HepG2 (cell line): ENCODE results near the gene GJD4. TPM values are rescaled to one million over a fixed set of nuclear protein-coding genes. Genes with fewer than 3 reads are reported as not detected.

Experiments
- ATAC-seq: fragments of 200-7000 bp; cut with Tn5 transposase; 3 replicates; pipeline ENCODE4 v1.9.1; 2020; ENCODE audit warnings: mild to moderate bottlenecking, moderate library complexity
- BruUV-seq: library from RNA; stranded (reverse); fragments of 400-500 nt; replicated peaks from 2 replicates; lab custom pipeline; 2021; lab: Mats Ljungman, UMichigan
- CTCF ChIA-PET: fragments of 300-600 bp; formaldehyde crosslinking; extraction: SDS; loops from one replicate; lab custom pipeline; 2021; ENCODE audit warnings: low total read pairs, inconsistent platforms, low intra/inter-chr PET ratio; lab: Yijun Ruan, JAX
- POLR2A ChIA-PET: fragments of 350-600 bp; sonication (Branson Sonifier 250); formaldehyde crosslinking; loops from one replicate; lab custom pipeline; 2020; ENCODE audit warnings: antibody characterized with exemption, inconsistent platforms; lab: Yijun Ruan, JAX
- DNase-seq: peaks from one replicate; pipeline ENCODE4 v3.0.0-alpha.2; 2015; ENCODE audit warnings: low spot score
- FAIRE-seq: peaks from 3 replicates; lab custom pipeline; 2011; peaks lifted over from hg19 to GRCh38; lab: Jason Lieb, UNC
- H2AFZ ChIP-seq: one replicate; pipeline ENCODE4 v1.6.1; 2011; ENCODE audit warnings: low read length, inconsistent platforms
- H3K27ac ChIP-seq: fragments of 300-600 bp; 3 replicates; pipeline ENCODE4 v1.8.0; 2011; ENCODE audit warnings: mixed run types, mild to moderate bottlenecking, mixed read lengths, low read length, inconsistent platforms; ENCODE audit not compliant: insufficient read depth; ENCODE audit errors: extremely low read length
- H3K27me3 ChIP-seq, 2 experiments: fragments of 200-600 bp in 1 of 2; 2 replicates in 1 of 2; 3 replicates in 1 of 2; pipeline versions ENCODE4 v1.6.0 to v1.8.0; 2011; ENCODE audit warnings: low read length in 2 of 2, mild to moderate bottlenecking in 2 of 2, moderate library complexity in 2 of 2, inconsistent platforms in 1 of 2; ENCODE audit not compliant: insufficient read depth in 2 of 2, control insufficient read depth in 1 of 2
- H3K36me3 ChIP-seq, 2 experiments: fragments of 200-600 bp in 1 of 2; replicated peaks in 1 of 2; 2 replicates in 1 of 2; 3 replicates in 1 of 2; pipeline versions ENCODE4 v1.5.1 to v1.8.0; 2011; ENCODE audit warnings: low read length in 2 of 2, inconsistent platforms in 1 of 2; ENCODE audit not compliant: insufficient read depth in 2 of 2, control insufficient read depth in 1 of 2
- H3K4me1 ChIP-seq: 2 replicates; pipeline ENCODE4 v1.5.1; 2012; ENCODE audit warnings: low read length, inconsistent platforms; ENCODE audit not compliant: insufficient read depth
- H3K4me2 ChIP-seq: 2 replicates; pipeline ENCODE4 v1.6.0; 2011; ENCODE audit warnings: low read depth, low read length, inconsistent platforms
- H3K4me3 ChIP-seq, 3 experiments: fragments of 200-600 bp in 1 of 3; sonication (generic), shearing (Covaris generic) in 1 of 3; replicated peaks in 1 of 3; 2 replicates each; pipeline ENCODE4 v1.5.1; 2011 to 2016; ENCODE audit warnings: low read length in 3 of 3, inconsistent platforms in 2 of 3, low read depth in 2 of 3, mild to moderate bottlenecking in 2 of 3, control low read depth in 1 of 3, mixed read lengths in 1 of 3; ENCODE audit not compliant: insufficient read depth in 1 of 3
- H3K79me2 ChIP-seq: one replicate; pipeline ENCODE4 v1.6.1; 2011; ENCODE audit warnings: low read length, inconsistent platforms; ENCODE audit not compliant: insufficient read depth
- H3K9ac ChIP-seq: 2 replicates; pipeline ENCODE4 v1.6.0; 2011; ENCODE audit warnings: mild to moderate bottlenecking, low read depth, low read length, inconsistent platforms; ENCODE audit not compliant: insufficient read depth
- H3K9me3 ChIP-seq: 2 replicates; pipeline ENCODE4 v1.5.1; 2012; ENCODE audit warnings: mild to moderate bottlenecking, low read length
- H4K20me1 ChIP-seq: 2 replicates; pipeline ENCODE4 v1.6.0; 2011; ENCODE audit warnings: inconsistent platforms, mild to moderate bottlenecking, low read length, moderate library complexity; ENCODE audit not compliant: insufficient read depth
- CBX5 ChIP-seq: sonication (generic); formaldehyde crosslinking; IDR thresholded peaks from 2 replicates; pipeline ENCODE4 v1.4.0; 2020; ENCODE audit warnings: missing genetic modification reagents, borderline replicate concordance
- CREB1 ChIP-seq, 2 experiments: fragments of 450-650 bp in 1 of 2; IDR thresholded peaks; 2 replicates each; pipeline ENCODE4 v1.6.1; 2016 to 2017; ENCODE audit warnings: control low read depth in 1 of 2, mild to moderate bottlenecking in 1 of 2, missing compliant biosample characterization in 1 of 2, missing genetic modification characterization in 1 of 2
- FOXK1 ChIP-seq: sonication (generic); formaldehyde crosslinking; IDR thresholded peaks from 2 replicates; pipeline ENCODE4 v1.4.0; 2020; ENCODE audit warnings: low read depth, missing genetic modification reagents, borderline replicate concordance
- HNRNPUL1 ChIP-seq: fragments of 200-400 bp; formaldehyde crosslinking; IDR thresholded peaks from 2 replicates; pipeline ENCODE4 v1.6.1; 2017; ENCODE audit warnings: low read depth, mild to moderate bottlenecking, low read length, moderate library complexity
- IKZF4 ChIP-seq: sonication (generic); formaldehyde crosslinking; IDR thresholded peaks from 2 replicates; pipeline ENCODE4 v1.5.1; 2020; ENCODE audit warnings: borderline replicate concordance, mild to moderate bottlenecking, low read depth, missing genetic modification reagents; ENCODE audit errors: not compliant biosample characterization
- NCOA5 ChIP-seq: sonication (generic); formaldehyde crosslinking; IDR thresholded peaks from 2 replicates; pipeline ENCODE4 v1.4.0; 2020; ENCODE audit warnings: missing genetic modification reagents
- NFE2 ChIP-seq: sonication (generic); formaldehyde crosslinking; IDR thresholded peaks from 2 replicates; pipeline ENCODE4 v1.4.0; 2020; ENCODE audit warnings: missing genetic modification reagents
- NFRKB ChIP-seq: fragments of 450-650 bp; IDR thresholded peaks from 2 replicates; pipeline ENCODE4 v1.6.1; 2017
- NR2F6 ChIP-seq, 2 experiments: IDR thresholded peaks; 2 replicates each; pipeline ENCODE4 v1.6.1; 2016; ENCODE audit warnings: antibody characterized with exemption in 1 of 2, mild to moderate bottlenecking in 1 of 2
- SATB2 ChIP-seq: sonication (generic); formaldehyde crosslinking; IDR thresholded peaks from 2 replicates; pipeline ENCODE4 v1.5.0; 2020; ENCODE audit warnings: missing genetic modification reagents
- ZFP1 ChIP-seq: IDR thresholded peaks from 2 replicates; pipeline ENCODE4 v1.6.1; 2016
- ZNF101 ChIP-seq: sonication (generic); formaldehyde crosslinking; IDR thresholded peaks from 2 replicates; pipeline ENCODE4 v1.4.0; 2020; ENCODE audit warnings: mild to moderate bottlenecking, low read depth, missing genetic modification reagents, borderline replicate concordance
- WGBS: methylation state at CpG from one replicate; pipeline ENCODE4 v1.1.6; 2017; ENCODE audit warnings: low lambda C conversion rate; 5-methylcytosine and 5-hydroxymethylcytosine counted together
- in situ Hi-C: cut with HindIII; loops from 2 replicates; pipeline ENCODE4 v1.10.0; 2017; ENCODE audit warnings: low pct_unique_long_range_greater_than_20kb; ENCODE audit not compliant: extremely low pct_ligation_motif_present
- intact Hi-C: fragments of 100-400 bp; cut with micrococcal nuclease; formaldehyde crosslinking; loops from one replicate; pipeline ENCODE4 v1.10.0; 2022; ENCODE audit not compliant: unreplicated experiment
- polyA plus RNA-seq, 8 experiments: library from polyadenylated mRNA; depleted of rRNA in 3 of 8; stranded (reverse) in 7 of 8; unstranded in 1 of 8; fragments of >200 nt; fragmentation: Illumina TruSeq in 4 of 8; extraction: Trizol in 4 of 8; gene quantifications; 2 replicates each; pipeline versions ENCODE4 v1.2.1 to v1.2.3, GENCODE V29; 2011 to 2016; ENCODE audit warnings: low read depth in 4 of 8, missing spikeins in 1 of 8, mixed read lengths in 1 of 8; ENCODE audit not compliant: insufficient read depth in 1 of 8
- total RNA-seq, 5 experiments: library from RNA; depleted of rRNA; stranded (reverse); fragments of >200 nt; fragmentation: Illumina TruSeq; extraction: Trizol; gene quantifications; 2 replicates each; pipeline ENCODE4 v1.2.3, GENCODE V29; 2016; ENCODE audit warnings: low read depth in 1 of 5
- TF ChIP-seq, protein P1 (sequence below): sonication (generic); formaldehyde crosslinking; IDR thresholded peaks from 2 replicates; pipeline ENCODE4 v1.5.0; 2020; ENCODE audit warnings: missing genetic modification reagents
- TF ChIP-seq, protein P2 (sequence below): conservative IDR thresholded peaks from 2 replicates; pipeline ENCODE4 v1.6.1; 2018; ENCODE audit warnings: missing genetic modification reagents
- TF ChIP-seq, protein P3 (sequence below): sonication (generic); formaldehyde crosslinking; IDR thresholded peaks from 2 replicates; pipeline ENCODE4 v1.5.0; 2020; ENCODE audit warnings: missing genetic modification reagents, mild to moderate bottlenecking, borderline replicate concordance
- TF ChIP-seq, protein P4 (sequence below): sonication (generic); formaldehyde crosslinking; IDR thresholded peaks from 2 replicates; pipeline ENCODE4 v1.9.0; 2021; ENCODE audit warnings: missing genetic modification reagents, borderline replicate concordance

The GJD4 gene
- total and polyA plus RNA-seq, 2 of the 13 experiments (the other 11 are each of a cell fraction or from before 2014, with no cell fraction given): not detected

DNA sequence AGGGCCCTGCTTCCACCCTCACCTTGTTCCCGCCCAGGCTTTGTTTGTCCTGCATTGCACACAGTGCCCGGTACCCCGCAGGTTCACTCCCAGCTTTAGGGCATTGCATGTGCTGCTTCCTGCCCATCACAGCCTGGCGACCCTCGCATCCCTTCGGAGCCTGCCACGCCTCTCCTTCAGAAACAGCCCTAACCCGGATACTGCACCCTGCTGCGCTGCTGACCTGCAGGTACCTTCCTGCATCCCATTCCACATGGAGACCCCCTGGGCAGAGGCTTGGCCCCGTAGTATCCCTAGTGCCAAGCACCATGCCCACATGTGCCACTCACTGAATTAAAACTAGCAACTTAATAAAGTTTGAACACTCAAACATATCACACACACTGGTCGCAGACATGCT, 19.8 kb upstream of the GJD4 start:
- H3K4me2 ChIP-seq: no peak overlapping the region
- H3K4me3 ChIP-seq: no peak overlapping the region
- H3K9ac ChIP-seq: no peak overlapping the region
- no peak for TF ChIP-seq NCOA5 (CRISPR knock-in tag)
- no peak for TF ChIP-seq ZFP1
- TF ChIP-seq NR2F6 (IDR thresholded peaks at IDR 0.05): no peak
- TF ChIP-seq NR2F6 (CRISPR knock-in tag; IDR thresholded peaks at IDR 0.05): no peak
- TF ChIP-seq ZNF101 (CRISPR knock-in tag): no peak
- TF ChIP-seq, protein P1, sequence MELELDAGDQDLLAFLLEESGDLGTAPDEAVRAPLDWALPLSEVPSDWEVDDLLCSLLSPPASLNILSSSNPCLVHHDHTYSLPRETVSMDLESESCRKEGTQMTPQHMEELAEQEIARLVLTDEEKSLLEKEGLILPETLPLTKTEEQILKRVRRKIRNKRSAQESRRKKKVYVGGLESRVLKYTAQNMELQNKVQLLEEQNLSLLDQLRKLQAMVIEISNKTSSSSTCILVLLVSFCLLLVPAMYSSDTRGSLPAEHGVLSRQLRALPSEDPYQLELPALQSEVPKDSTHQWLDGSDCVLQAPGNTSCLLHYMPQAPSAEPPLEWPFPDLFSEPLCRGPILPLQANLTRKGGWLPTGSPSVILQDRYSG (CRISPR knock-in tag): no peak
- no peak for TF ChIP-seq HNRNPUL1
- no peak for TF ChIP-seq FOXK1 (CRISPR knock-in tag)
- TF ChIP-seq SATB2 (CRISPR knock-in tag): no peak
- TF ChIP-seq CBX5 (CRISPR knock-in tag): no peak
- no peak for TF ChIP-seq NFE2 (CRISPR knock-in tag)
- TF ChIP-seq IKZF4 (CRISPR knock-in tag): no peak
- TF ChIP-seq, protein P2, sequence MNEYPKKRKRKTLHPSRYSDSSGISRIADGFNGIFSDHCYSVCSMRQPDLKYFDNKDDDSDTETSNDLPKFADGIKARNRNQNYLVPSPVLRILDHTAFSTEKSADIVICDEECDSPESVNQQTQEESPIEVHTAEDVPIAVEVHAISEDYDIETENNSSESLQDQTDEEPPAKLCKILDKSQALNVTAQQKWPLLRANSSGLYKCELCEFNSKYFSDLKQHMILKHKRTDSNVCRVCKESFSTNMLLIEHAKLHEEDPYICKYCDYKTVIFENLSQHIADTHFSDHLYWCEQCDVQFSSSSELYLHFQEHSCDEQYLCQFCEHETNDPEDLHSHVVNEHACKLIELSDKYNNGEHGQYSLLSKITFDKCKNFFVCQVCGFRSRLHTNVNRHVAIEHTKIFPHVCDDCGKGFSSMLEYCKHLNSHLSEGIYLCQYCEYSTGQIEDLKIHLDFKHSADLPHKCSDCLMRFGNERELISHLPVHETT (CRISPR knock-in tag): no peak
- no peak for TF ChIP-seq NFRKB
- TF ChIP-seq, protein P3, sequence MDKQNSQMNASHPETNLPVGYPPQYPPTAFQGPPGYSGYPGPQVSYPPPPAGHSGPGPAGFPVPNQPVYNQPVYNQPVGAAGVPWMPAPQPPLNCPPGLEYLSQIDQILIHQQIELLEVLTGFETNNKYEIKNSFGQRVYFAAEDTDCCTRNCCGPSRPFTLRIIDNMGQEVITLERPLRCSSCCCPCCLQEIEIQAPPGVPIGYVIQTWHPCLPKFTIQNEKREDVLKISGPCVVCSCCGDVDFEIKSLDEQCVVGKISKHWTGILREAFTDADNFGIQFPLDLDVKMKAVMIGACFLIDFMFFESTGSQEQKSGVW (CRISPR knock-in tag): no peak
- TF ChIP-seq, protein P4, sequence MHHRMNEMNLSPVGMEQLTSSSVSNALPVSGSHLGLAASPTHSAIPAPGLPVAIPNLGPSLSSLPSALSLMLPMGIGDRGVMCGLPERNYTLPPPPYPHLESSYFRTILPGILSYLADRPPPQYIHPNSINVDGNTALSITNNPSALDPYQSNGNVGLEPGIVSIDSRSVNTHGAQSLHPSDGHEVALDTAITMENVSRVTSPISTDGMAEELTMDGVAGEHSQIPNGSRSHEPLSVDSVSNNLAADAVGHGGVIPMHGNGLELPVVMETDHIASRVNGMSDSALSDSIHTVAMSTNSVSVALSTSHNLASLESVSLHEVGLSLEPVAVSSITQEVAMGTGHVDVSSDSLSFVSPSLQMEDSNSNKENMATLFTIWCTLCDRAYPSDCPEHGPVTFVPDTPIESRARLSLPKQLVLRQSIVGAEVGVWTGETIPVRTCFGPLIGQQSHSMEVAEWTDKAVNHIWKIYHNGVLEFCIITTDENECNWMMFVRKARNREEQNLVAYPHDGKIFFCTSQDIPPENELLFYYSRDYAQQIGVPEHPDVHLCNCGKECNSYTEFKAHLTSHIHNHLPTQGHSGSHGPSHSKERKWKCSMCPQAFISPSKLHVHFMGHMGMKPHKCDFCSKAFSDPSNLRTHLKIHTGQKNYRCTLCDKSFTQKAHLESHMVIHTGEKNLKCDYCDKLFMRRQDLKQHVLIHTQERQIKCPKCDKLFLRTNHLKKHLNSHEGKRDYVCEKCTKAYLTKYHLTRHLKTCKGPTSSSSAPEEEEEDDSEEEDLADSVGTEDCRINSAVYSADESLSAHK (CRISPR knock-in tag): no peak
- no peak for TF ChIP-seq CREB1 (IDR thresholded peaks at IDR 0.05)
- no peak for TF ChIP-seq CREB1 (CRISPR knock-in tag; IDR thresholded peaks at IDR 0.05)
- BruUV-seq: no TSS peak
- H3K9me3 ChIP-seq: no peaks in the 10 kb centered on the region
- 74% methylated on average over 11 of the region's 11 CpGs for WGBS
- peaks cover 0 to 16% of the 10 kb centered on the region in 2 experiments; a peak in 2 of 5 replicates for H3K27me3 ChIP-seq
- H4K20me1 ChIP-seq: no peaks in the 10 kb centered on the region
- intact Hi-C loops (no loop called here), in situ Hi-C loops (no loop called here)
- ATAC-seq (no peak), DNase-seq (no peak), FAIRE-seq (no peak)
- H3K27ac ChIP-seq: no peak overlapping the region
- H3K79me2 ChIP-seq: no peaks in the 10 kb centered on the region
- no peak overlapping the region for H2AFZ ChIP-seq
- ChIA-PET POLR2A (no interaction called here), CTCF (no interaction called here)
- peaks cover 11% of the 10 kb centered on the region for H3K4me1 ChIP-seq
- no peaks in the 10 kb centered on the region for H3K36me3 ChIP-seq
